HG03060 (cell line): Measurements from ENCODE around the gene ST7L.

ENCODE experiments used
- ATAC-seq: cut with Tn5 transposase; IDR thresholded peaks from one replicate; pipeline ENCODE4 v1.9.1; 2021; ENCODE audit warnings: low read depth, moderate number of reproducible peaks; ENCODE audit not compliant: unreplicated experiment

ST7L gene

GRCh38 chr1:112517646-112518045, 101.3 kb downstream of the ST7L start:
- no peak for ATAC-seq

DNA sequence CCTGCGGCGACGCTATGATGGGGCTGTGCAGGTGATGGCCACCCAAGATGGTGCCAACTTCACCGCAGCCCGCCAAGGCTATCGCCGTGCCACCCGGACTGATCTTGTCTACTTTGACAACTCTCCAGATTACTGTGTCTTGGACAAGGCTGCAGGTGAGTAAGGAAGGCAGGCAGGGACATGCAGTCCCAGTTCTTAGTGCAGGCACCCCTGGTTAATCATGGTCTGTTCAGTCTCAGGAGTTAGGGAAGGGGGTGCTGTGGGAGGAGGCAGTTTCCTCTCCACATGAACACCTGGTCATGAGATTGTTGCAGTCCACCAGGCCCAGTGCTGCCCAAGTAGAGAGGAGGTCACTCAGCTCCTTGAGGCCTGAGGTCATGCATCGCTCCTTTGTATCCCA, 101.7 kb downstream of the ST7L start:
- no peak for ATAC-seq

DNA sequence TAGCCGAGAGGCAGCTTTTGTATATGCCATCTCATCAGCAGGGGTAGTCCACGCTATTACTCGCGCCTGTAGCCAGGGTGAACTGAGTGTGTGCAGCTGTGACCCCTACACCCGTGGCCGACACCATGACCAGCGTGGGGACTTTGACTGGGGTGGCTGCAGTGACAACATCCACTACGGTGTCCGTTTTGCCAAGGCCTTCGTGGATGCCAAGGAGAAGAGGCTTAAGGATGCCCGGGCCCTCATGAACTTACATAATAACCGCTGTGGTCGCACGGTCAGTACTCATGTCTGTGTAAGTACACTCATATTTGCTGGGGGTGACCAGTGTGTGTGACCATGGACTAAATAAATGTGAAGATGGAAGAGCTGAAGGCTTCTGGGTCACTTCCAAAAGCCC, 102.8 kb downstream of the ST7L start:
- ATAC-seq: no peak

DNA sequence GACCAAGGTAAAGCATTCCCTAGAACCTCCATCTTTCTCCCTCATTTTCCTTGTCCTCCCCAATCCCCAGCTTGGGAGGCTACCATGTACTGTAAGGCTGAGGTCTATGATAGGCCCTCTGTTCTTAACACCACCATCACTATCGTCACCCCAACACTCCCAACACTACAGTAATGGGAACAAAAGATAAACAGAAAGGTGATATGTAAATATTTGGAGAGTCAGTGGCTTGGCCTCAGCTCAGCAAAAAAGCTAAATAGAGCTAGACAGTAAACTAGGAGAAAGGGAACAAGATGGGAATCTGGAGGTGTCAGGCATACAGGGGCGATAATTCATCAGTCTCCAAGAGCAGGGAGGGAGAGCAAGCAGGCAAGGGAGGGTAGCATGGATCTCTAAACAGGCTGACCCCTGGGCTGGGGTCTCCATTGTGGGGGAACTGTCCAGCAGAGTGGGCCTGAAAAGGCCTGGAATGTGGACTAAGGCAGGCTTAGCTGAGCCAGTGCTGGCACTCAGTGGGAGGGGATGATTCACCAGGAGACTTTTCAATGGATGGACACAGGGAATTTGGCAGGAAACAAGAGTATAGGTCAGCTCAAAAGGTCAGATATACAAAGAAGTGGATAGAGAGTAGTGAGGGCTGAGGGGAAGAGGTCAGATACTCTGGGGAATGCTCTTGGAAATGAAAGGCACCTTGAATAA, 103.5 kb downstream of the ST7L start:
- no peak for ATAC-seq

GRCh38 chr1:112514901-112515300, 104.0 kb downstream of the ST7L start:
- ATAC-seq: no peak

DNA sequence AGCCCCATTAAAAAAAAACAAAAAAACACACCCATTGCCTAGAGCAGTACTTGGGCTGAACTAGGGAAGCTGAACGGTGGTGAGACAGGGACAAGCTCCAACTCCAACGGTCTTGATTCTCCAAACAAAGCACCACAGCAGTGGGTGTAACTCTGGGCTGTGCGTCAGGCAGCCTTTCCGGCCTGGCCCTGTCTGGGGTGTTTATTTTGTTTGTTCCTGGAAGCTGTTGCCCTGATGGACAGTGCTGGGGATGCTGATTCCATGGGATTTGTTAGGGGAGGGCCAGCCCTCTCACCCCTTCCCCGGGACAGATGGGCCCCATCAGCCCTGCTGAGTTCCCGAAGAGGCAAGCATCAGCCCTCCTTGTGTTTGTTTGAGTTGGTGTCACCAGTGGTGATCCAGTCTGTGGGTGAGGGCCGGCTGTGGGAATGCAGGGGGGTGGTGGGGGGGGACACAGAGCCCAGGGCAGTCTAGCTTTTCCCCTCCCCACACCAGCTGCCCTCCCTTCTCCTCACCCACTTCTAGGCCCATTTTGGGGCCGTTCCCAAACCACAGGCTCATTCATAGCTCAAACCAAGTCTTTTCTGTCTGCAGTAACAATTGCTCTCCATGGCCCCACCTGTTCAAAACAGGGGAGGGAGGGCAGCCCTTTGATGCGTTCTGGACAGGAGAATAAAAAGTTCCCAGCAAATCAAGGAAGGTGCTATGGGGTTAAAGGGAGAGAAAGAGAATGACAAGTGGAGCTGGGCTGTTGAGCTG, 105.7 kb downstream of the ST7L start:
- no peak for ATAC-seq

GRCh38 chr1:112511897-112512296, 107.0 kb downstream of the ST7L start:
- ATAC-seq: no peak

DNA sequence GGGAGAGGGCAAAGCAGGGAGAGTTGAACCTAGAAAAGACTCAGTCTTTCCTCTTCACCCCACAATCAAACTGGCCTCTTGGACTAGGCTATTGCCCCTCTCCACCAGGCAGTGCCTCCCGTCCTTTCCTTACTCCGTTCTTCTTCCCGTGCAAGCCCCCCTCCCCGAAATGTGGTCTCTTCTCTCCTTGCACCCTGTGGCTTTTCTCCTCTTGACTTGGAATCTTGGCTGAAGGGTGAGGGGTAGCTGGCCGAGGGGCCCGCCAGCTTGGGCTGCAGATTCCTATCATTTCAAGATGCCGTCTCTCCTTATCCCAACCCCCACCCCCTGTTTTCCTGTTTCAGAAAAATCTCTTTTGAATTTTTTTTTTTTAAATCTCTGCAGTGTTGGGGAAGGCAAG, 108.6 kb downstream of the ST7L start:
- no peak for ATAC-seq

- no peak for ATAC-seq
Observed at GRCh38 chr1:112509660-112510178, 109.2 kb downstream of the ST7L start.

DNA sequence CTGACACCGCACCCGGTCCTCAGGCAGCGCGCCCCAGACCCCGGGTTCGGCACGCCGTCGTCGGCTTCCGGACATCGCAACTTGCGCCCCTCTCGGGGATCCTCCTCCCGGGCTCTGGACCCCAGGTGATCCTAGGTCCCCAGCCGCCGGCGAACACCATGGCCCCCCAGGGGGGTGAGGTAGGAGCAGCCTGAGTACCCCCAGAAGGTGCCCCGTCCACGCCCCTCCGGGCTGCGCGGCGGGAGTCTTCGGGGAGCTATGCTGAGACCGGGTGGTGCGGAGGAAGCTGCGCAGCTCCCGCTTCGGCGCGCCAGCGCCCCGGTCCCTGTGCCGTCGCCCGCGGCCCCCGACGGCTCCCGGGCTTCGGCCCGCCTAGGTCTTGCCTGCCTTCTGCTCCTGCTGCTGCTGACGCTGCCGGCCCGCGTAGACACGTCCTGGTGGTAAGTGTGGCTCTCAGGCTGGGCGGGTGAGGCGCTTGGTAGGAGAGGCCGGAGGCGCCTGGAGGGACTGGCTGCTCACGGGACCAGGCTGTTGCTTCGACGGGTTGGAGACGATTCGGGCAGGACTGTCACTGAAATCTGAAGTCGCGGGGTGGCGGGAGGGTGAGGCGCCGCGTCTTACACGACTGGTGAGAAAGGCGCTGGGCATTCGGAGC, 109.8 kb downstream of the ST7L start:
- ATAC-seq: no peak

DNA sequence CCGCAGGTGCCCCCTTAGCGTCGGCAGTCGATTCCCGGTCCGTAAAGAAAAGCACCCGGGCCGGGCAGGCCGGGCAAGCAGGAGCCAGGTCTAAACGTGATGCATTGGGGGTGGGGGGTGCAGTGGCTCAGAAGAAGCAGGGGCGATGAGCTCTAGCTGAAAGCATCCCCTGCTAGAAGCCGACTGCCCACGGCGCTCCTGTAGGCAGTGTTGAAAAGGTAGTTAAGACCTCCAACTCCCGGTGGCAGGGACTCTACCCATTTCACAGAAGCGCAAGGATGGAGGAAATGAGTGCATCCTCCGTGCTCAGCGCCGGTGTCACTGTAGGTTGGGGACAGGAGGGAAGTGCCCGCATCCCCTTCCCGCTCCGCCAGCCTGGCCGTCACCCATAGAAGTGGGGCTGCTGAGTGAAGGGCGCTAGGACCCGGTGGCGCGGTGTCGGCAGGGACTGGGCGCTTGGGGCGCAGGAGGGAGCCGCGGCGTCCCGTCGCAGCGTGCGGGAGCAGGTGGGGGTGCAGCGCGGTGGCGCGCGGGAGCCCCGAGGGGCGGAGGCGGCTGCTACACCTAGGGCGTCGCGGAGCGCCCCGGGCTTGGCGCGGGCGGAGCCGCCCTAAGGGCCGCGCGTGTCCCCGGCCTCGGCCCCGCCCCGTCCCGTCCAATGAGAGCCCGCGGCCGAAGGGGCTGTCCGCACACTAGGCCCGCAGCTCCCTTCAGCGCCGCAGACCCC, 110.5 kb downstream of the ST7L start, which contains the start of gene WNT2B:
Gene WNT2B, plus strand, starts transcription at position 688 of the 727 bp plus-strand sequence. CDS start 298 bp downstream, outside the sequence.
- no peak for ATAC-seq

- no peak for ATAC-seq
Observed at GRCh38 chr1:112507921-112508277, 111.0 kb downstream of the ST7L start.

GRCh38 chr1:112507336-112507735, 111.6 kb downstream of the ST7L start:
- no peak for ATAC-seq

GRCh38 chr1:112506731-112507130, 112.2 kb downstream of the ST7L start:
- no peak for ATAC-seq

DNA sequence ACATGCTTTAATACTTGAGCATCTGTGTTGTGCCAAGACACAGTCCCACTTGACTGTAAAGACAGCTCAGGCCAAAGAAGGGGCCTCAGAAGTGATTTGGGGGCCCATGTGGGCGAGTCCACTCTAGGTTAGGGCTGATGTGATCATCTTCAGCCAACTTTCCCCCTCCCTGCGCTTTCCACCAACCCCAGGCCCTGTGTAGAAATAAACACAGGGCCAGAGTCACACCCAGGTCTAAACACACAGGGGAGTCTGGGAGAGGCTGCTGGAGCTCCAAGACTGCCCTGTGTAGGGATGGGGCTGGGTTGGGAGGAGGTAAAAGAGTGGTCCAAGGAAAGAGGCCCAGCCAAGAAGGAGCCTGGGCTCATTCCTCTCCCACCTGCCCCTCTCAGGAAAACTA, 112.6 kb downstream of the ST7L start:
- ATAC-seq: no peak

DNA sequence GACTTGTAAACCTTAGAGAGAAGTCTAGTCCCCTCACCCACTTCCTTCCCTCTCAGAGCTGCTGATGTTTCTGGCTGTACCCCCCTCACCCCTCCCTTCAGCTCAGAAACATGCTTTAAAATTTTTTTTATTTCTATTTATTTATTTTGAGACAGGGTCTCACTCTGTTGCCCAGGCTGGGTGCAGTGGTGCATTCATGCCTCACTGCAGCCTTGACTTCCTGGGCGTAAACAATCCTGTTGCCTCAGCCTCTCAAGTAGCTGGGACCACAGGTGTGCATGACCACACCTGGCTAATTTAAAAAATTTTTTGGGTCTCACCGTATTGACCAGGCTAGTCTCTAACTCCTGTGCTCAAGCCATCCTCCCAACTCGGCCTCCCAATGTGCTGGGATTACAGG, 113.1 kb downstream of the ST7L start:
- no peak for ATAC-seq

GRCh38 chr1:112505400-112505785, 113.5 kb downstream of the ST7L start:
- no peak for ATAC-seq

DNA sequence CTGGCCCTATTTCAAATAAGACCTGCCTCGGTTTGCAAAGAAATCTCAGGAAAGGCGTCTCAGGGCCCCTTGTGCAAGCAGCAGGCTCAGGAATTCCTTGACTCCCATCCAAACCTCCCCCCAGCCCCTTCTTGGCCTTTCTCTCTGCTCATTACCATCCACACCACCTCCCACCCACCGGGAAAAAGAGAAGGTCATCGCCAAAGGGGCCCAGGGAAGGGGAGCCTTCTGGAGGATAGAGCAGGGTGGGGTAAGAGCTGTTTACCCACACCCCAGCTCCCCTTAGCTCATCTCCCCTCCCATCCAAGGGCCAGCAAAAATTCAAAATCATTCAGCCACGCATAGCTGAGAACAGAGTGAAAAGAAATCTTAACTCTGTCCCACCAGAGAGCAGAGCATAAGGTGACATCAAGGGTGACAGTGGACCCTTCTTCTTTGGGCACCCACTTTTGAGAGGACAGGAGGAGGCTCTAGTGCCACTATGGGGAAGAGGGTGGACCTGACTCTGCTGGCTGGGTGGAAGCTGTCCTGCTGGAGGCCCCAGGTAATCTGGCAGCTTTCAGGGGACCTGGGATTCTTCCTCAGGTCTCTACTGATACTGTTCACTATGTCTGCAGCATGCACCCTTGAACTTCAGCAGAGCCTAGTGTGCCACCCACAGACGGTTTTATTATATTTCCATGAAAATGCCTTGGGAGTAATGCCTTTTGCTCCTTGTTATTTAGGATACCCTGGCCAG, 114.1 kb downstream of the ST7L start:
- ATAC-seq: no peak

- ATAC-seq: no peak
Observed at GRCh38 chr1:112504001-112504660, 114.8 kb downstream of the ST7L start.

DNA sequence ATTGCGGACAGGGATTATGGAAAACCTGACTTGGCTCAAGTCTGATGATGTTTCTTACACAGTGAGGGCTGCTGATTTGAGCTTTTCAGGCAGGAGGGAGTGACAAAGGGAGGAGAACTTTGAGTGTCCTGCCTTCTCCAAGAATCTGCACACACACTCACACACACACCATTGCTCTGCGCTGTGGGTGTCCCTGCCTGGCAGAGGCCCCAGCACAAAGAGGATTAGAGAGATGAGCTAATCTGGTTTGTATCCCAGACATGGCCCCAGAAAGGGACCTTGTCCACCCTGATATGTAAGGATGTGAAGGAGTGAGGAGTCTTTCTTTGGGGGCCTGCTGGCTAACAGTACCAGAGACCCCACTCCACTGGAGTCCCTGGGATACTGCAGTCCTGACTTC, 116.1 kb downstream of the ST7L start:
- ATAC-seq: no peak
